Neural progenitor cell (in vitro differentiated cells): ENCODE measurements around the gene SIPA1. TPM values are rescaled to one million over a fixed set of nuclear protein-coding genes. Genes with fewer than 3 reads are reported as not detected.

Experiments
- DNase-seq: peaks from one replicate; pipeline ENCODE4 v3.0.0-alpha.2; 2016; ENCODE audit warnings: low spot score
- H2AFZ ChIP-seq: fragments of 200-600 bp; sonication (generic); replicated peaks from 2 replicates; pipeline ENCODE4 v1.6.1; 2016; ENCODE audit warnings: antibody characterized with exemption
- H3F3A ChIP-seq: fragments of 200-600 bp; sonication (generic); 2 replicates; pipeline ENCODE4 v1.6.1; 2016; ENCODE audit warnings: antibody characterized with exemption, low read depth
- H3K27ac ChIP-seq: fragments of 200-600 bp; sonication (generic); 2 replicates; pipeline ENCODE4 v1.5.1; 2016; ENCODE audit warnings: mild to moderate bottlenecking
- H3K27me3 ChIP-seq: fragments of 200-600 bp; sonication (generic); 2 replicates; pipeline ENCODE4 v1.6.1; 2016; ENCODE audit warnings: mild to moderate bottlenecking, moderate library complexity
- H3K36me3 ChIP-seq: fragments of 200-600 bp; sonication (generic); 2 replicates; pipeline ENCODE4 v1.5.1; 2016
- H3K4me1 ChIP-seq: fragments of 200-600 bp; sonication (generic); 2 replicates; pipeline ENCODE4 v1.6.1; 2016; ENCODE audit warnings: mixed run types
- H3K4me2 ChIP-seq: fragments of 200-600 bp; sonication (generic); 2 replicates; pipeline ENCODE4 v1.6.1; 2016
- H3K4me3 ChIP-seq: fragments of 200-600 bp; sonication (generic); 2 replicates; pipeline ENCODE4 v1.5.1; 2016
- H3K79me2 ChIP-seq: fragments of 200-600 bp; sonication (generic); 2 replicates; pipeline ENCODE4 v1.6.1; 2016; ENCODE audit warnings: low read depth
- H3K9ac ChIP-seq: fragments of 200-600 bp; sonication (generic); 2 replicates; pipeline ENCODE4 v1.6.1; 2016
- H3K9me3 ChIP-seq: fragments of 200-600 bp; sonication (generic); 2 replicates; pipeline ENCODE4 v1.5.1; 2016; ENCODE audit warnings: low read depth
- H4K20me1 ChIP-seq: fragments of 200-600 bp; sonication (generic); 2 replicates; pipeline ENCODE4 v1.6.1; 2016; ENCODE audit warnings: low read depth
- H3K27ac Mint-ChIP-seq: 3 replicates; pipeline ENCODE4 v1.8.0; 2021; ENCODE audit warnings: mixed read lengths
- H3K27me3 Mint-ChIP-seq: 2 replicates; pipeline ENCODE4 v1.8.0; 2022; ENCODE audit warnings: low read depth, mild to moderate bottlenecking, inconsistent platforms, moderate library complexity, mixed read lengths; ENCODE audit not compliant: insufficient read depth
- H3K36me3 Mint-ChIP-seq: 3 replicates; pipeline ENCODE4 v1.8.0; 2021; ENCODE audit warnings: mixed read lengths
- H3K4me1 Mint-ChIP-seq: 3 replicates; pipeline ENCODE4 v1.8.0; 2021; ENCODE audit warnings: mixed read lengths
- H3K4me3 Mint-ChIP-seq: 3 replicates; pipeline ENCODE4 v1.8.0; 2021; ENCODE audit warnings: mild to moderate bottlenecking, moderate library complexity, mixed read lengths
- H3K9me3 Mint-ChIP-seq: 3 replicates; pipeline ENCODE4 v1.8.0; 2020; ENCODE audit warnings: mixed read lengths
- EZH2 ChIP-seq: fragments of 200-600 bp; sonication (generic); IDR thresholded peaks from 2 replicates; pipeline ENCODE4 v1.6.1; 2017; ENCODE audit warnings: antibody characterized with exemption, mild to moderate bottlenecking, moderate library complexity
- EZH2phosphoT487 ChIP-seq: fragments of 200-600 bp; sonication (generic); IDR thresholded peaks from 2 replicates; pipeline ENCODE4 v1.6.1; 2017; ENCODE audit warnings: antibody characterized with exemption
- total RNA-seq: library from RNA; depleted of rRNA; stranded (reverse); fragments of >200 nt; gene quantifications from 2 replicates; pipeline ENCODE4 v1.2.3, GENCODE V29; 2015; ENCODE audit warnings: low replicate concordance
- TF ChIP-seq, protein P1 (sequence below): fragments of 200-600 bp; sonication (generic); IDR thresholded peaks from 2 replicates; pipeline ENCODE4 v1.5.1; 2017; ENCODE audit warnings: antibody characterized with exemption, mild to moderate bottlenecking

The SIPA1 gene
- total RNA-seq, 1 donor from 2014 or later, result 4.7 TPM

DNA sequence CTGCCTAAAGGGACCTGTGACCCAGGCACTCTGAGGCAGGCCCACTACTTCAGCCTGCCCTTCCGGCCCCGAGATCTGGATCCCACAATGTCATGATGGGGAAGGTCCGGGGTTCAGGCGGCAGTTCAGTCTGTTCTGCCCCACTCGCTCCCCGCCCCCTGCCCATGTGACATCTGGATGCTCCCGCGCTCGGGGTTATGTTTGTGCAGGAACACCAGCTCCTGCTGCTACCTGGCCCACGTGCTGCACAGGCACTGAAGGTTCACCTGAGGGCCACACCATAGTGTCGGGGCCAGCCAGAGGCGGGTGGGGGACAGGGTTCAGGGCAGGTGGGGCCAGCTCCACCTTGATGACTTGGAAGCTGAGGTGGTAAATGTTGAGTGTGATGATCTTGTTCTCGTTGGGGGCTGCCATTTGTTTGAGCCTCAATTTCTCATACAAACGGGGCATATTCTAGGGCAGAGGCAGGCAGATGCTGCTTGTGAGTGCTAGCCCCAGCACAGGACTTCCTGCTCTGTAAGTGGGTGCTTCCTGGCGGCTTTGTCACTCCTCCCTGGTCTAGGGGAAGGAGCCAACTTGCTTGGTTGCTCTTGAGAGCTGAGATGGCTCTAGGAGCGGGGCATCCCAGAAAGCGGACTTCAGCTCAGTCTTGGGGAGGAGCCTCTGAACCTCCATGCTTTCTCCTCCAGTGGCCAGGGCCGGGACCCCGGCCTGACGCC lies 4.4 kb upstream of the SIPA1 start:
- Histone ChIP-seq H3K4me2 (no peak overlapping the region), H3K79me2 (no peaks in the 10 kb centered on the region), H3F3A (peaks cover 22% of the 10 kb centered on the region), H2AFZ (no peak overlapping the region), H3K9me3 (no peaks in the 10 kb centered on the region), H3K27me3 (no peaks in the 10 kb centered on the region), H3K27ac (no peak overlapping the region), H3K9ac (no peak overlapping the region), H3K4me1 (peaks cover 12% of the 10 kb centered on the region), H3K36me3 (no peaks in the 10 kb centered on the region), H4K20me1 (peaks cover 11% of the 10 kb centered on the region), H3K4me3 (no peak overlapping the region)
- H3K4me3 Mint-ChIP-seq, result no peak overlapping the region
- peaks cover 10% of the 10 kb centered on the region for H3K4me1 Mint-ChIP-seq
- no peaks in the 10 kb centered on the region for H3K9me3 Mint-ChIP-seq
- H3K36me3 Mint-ChIP-seq, result peaks cover 7% of the 10 kb centered on the region
- TF ChIP-seq, protein P1, sequence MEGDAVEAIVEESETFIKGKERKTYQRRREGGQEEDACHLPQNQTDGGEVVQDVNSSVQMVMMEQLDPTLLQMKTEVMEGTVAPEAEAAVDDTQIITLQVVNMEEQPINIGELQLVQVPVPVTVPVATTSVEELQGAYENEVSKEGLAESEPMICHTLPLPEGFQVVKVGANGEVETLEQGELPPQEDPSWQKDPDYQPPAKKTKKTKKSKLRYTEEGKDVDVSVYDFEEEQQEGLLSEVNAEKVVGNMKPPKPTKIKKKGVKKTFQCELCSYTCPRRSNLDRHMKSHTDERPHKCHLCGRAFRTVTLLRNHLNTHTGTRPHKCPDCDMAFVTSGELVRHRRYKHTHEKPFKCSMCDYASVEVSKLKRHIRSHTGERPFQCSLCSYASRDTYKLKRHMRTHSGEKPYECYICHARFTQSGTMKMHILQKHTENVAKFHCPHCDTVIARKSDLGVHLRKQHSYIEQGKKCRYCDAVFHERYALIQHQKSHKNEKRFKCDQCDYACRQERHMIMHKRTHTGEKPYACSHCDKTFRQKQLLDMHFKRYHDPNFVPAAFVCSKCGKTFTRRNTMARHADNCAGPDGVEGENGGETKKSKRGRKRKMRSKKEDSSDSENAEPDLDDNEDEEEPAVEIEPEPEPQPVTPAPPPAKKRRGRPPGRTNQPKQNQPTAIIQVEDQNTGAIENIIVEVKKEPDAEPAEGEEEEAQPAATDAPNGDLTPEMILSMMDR, result no peak
- no peak for TF ChIP-seq EZH2
- TF ChIP-seq EZH2phosphoT487, result no peak
- no peak overlapping the region for H3K27ac Mint-ChIP-seq
- peaks cover 2% of the 10 kb centered on the region for H3K27me3 Mint-ChIP-seq
- DNase-seq, result no peak

DNA sequence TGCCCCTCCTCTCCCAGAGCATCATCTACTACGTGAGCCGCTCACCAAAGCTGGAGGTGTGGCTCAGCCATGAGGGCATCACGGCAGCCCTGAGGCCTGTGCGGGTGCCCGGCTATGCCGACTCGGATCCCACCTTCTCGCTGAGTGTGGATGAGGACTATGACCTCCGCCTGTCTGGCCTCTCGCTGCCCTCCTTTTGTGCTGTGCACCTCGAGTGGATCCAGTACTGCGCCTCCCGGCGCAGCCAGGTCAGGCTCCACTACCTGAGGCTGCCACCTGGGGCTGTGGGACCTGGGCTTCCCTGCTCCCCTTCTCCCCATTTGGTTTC lies 3.8 kb upstream of the SIPA1 start:
- no peak for TF ChIP-seq EZH2
- no peak for TF ChIP-seq EZH2phosphoT487
- TF ChIP-seq, protein P1, result no peak
- H3K79me2 ChIP-seq, result no peaks in the 10 kb centered on the region
- Mint-ChIP-seq H3K9me3 (no peaks in the 10 kb centered on the region), H3K27ac (no peak overlapping the region), H3K4me3 (no peak overlapping the region), H3K27me3 (peaks cover 2% of the 10 kb centered on the region), H3K36me3 (peaks cover 7% of the 10 kb centered on the region), H3K4me1 (peaks cover 15% of the 10 kb centered on the region)
- H2AFZ ChIP-seq, result no peak overlapping the region
- no peak overlapping the region for H3K4me2 ChIP-seq
- H3K36me3 ChIP-seq, result no peaks in the 10 kb centered on the region
- peaks cover 16% of the 10 kb centered on the region for H3K4me1 ChIP-seq
- no peak overlapping the region for H3K9ac ChIP-seq
- peaks cover 27% of the 10 kb centered on the region for H3F3A ChIP-seq
- no peak overlapping the region for H3K27ac ChIP-seq
- H3K9me3 ChIP-seq, result no peaks in the 10 kb centered on the region
- no peak overlapping the region for H3K4me3 ChIP-seq
- no peaks in the 10 kb centered on the region for H3K27me3 ChIP-seq
- DNase-seq, result no peak
- peaks cover 11% of the 10 kb centered on the region for H4K20me1 ChIP-seq

DNA sequence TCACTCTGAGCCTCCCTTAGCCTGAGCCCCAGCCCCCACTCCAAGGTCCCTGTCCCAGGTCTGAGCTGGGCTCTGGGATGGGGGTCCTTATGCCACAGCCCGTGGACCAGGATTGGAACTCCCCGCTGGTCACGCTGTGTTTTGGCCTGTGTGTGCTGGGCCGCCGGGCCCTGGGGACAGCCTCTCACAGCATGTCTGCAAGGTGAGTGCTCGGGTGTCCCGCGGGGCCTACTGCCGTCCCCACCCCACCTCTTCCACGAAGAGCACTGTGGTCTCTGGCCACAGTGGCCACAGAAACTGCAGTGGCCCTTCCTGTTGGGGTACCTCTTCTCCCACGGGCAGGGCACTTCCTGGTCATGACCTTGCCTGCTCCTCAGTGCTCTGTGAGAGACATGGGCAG lies 3.5 kb upstream of the SIPA1 start:
- peaks cover 16% of the 10 kb centered on the region for H3K4me1 ChIP-seq
- peaks cover 11% of the 10 kb centered on the region for H4K20me1 ChIP-seq
- H3K27ac ChIP-seq, result no peak overlapping the region
- Mint-ChIP-seq H3K4me1 (peaks cover 15% of the 10 kb centered on the region), H3K27ac (no peak overlapping the region), H3K36me3 (peaks cover 5% of the 10 kb centered on the region), H3K4me3 (no peak overlapping the region), H3K27me3 (no peaks in the 10 kb centered on the region), H3K9me3 (no peaks in the 10 kb centered on the region)
- H3K4me3 ChIP-seq, result no peak overlapping the region
- DNase-seq, result no peak
- no peaks in the 10 kb centered on the region for H3K27me3 ChIP-seq
- H3K9ac ChIP-seq, result no peak overlapping the region
- peaks cover 27% of the 10 kb centered on the region for H3F3A ChIP-seq
- no peaks in the 10 kb centered on the region for H3K36me3 ChIP-seq
- no peak for TF ChIP-seq EZH2
- TF ChIP-seq EZH2phosphoT487, result no peak
- TF ChIP-seq, protein P1, result no peak
- no peaks in the 10 kb centered on the region for H3K79me2 ChIP-seq
- H3K9me3 ChIP-seq, result no peaks in the 10 kb centered on the region
- no peak overlapping the region for H3K4me2 ChIP-seq
- no peak overlapping the region for H2AFZ ChIP-seq
